Esophagus muscularis mucosa (tissue), 4 donors: Measurements from ENCODE around the gene WFDC5.
"Not testable (repeated sequence)": the region's sequence is repeated elsewhere in the genome, so short reads cannot be mapped to it uniquely, and the experiment has no call there.

Experiments used
- EP300 ChIP-seq: sonication (generic); formaldehyde crosslinking; IDR thresholded peaks from one replicate; pipeline ENCODE4 v1.6.1; 2017; ENCODE audit warnings: antibody characterized with exemption
- POLR2A ChIP-seq: fragments of 450-650 bp; IDR thresholded peaks from one replicate; pipeline ENCODE4 v1.6.1; 2017; ENCODE audit warnings: antibody characterized with exemption, moderate library complexity, mild to moderate bottlenecking, low read depth
- POLR2AphosphoS5 ChIP-seq, 2 donors: sonication (generic); formaldehyde crosslinking; IDR thresholded peaks; one replicate each; pipeline ENCODE4 v1.6.1; 2017; ENCODE audit warnings: antibody characterized with exemption in 2 of 2
- TF ChIP-seq, protein P1 (sequence below), 3 experiments: fragments of 200-600 bp in 2 of 3; fragments of 450-650 bp in 1 of 3; sonication (generic) in 2 of 3; IDR thresholded peaks; one replicate each; pipeline ENCODE4 v1.5.1; 2017 to 2019; ENCODE audit warnings: antibody characterized with exemption in 3 of 3, mild to moderate bottlenecking in 2 of 3, moderate library complexity in 1 of 3

GRCh38 chr20:45154794-45155193 is 39.8 kb upstream of the WFDC5 start:
- TF ChIP-seq, protein P1, sequence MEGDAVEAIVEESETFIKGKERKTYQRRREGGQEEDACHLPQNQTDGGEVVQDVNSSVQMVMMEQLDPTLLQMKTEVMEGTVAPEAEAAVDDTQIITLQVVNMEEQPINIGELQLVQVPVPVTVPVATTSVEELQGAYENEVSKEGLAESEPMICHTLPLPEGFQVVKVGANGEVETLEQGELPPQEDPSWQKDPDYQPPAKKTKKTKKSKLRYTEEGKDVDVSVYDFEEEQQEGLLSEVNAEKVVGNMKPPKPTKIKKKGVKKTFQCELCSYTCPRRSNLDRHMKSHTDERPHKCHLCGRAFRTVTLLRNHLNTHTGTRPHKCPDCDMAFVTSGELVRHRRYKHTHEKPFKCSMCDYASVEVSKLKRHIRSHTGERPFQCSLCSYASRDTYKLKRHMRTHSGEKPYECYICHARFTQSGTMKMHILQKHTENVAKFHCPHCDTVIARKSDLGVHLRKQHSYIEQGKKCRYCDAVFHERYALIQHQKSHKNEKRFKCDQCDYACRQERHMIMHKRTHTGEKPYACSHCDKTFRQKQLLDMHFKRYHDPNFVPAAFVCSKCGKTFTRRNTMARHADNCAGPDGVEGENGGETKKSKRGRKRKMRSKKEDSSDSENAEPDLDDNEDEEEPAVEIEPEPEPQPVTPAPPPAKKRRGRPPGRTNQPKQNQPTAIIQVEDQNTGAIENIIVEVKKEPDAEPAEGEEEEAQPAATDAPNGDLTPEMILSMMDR (IDR thresholded peaks at IDR 0.05) = not testable (repeated sequence)
- TF ChIP-seq POLR2A; EP300; POLR2AphosphoS5 (IDR thresholded peaks at IDR 0.05): not testable (repeated sequence)
